GM19395 (cell line): ENCODE data around the gene FOXL3.
"Not testable (repeated sequence)": the region's sequence is repeated elsewhere in the genome, so short reads cannot be mapped to it uniquely, and the experiment has no call there.

ENCODE experiments used
- ATAC-seq: cut with Tn5 transposase; IDR thresholded peaks from one replicate; pipeline ENCODE4 v1.9.1; 2021; ENCODE audit warnings: mild to moderate bottlenecking, moderate library complexity; ENCODE audit not compliant: unreplicated experiment

The FOXL3 gene

DNA sequence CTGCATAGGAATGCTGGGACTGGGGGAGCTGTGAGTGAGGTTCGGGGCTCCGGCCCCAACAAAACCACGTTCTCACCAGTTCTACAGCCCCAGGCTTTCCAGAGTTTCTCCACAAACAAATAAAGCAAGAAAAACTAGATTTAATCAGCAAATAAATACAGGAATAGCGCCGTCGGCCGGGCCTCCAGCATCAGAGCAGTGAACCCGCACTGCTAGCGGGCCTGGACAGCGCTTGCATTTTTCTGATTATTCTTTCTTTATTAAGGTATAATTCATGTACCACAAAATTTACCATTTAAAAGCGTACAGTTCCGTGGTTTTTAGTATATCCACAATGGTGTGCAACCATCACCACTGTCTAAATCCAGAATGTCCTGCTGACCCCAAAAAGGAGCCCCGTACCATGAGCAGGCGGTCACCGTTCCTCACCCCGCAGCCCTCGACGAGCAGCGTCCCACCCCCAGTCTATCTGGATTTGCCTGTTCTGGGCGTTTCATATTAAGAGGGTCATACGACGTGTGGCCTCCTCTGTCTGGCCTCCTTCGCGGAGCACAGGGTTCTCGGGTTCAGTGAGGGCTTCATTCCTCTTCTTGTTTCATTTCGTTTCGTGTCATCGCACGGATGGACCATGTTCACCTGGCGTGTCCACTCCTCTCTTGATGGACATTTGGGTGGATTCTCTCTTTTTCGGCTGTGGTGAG lies 35.5 kb upstream of the FOXL3 start:
- no peak for ATAC-seq

DNA sequence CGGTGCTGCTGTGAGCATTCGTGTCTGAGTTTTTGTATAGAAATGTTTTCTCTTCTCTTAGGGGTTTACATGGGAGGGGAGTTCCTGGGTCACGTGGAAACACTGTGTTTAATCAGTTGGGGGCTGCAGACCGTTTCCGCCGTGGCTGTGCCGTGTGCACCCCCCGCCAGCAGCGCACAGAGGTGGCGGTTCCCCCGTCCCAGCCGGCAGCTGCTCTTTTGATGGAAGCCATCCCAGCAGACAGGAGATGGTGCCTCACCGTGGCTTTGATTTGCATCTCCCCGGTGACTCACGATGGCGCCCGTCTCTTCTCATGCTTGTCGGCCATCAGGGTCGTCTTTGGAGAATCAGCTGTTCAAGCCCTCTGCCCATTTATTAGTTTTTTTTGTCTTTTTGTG lies 34.9 kb upstream of the FOXL3 start:
- ATAC-seq: no peak

DNA sequence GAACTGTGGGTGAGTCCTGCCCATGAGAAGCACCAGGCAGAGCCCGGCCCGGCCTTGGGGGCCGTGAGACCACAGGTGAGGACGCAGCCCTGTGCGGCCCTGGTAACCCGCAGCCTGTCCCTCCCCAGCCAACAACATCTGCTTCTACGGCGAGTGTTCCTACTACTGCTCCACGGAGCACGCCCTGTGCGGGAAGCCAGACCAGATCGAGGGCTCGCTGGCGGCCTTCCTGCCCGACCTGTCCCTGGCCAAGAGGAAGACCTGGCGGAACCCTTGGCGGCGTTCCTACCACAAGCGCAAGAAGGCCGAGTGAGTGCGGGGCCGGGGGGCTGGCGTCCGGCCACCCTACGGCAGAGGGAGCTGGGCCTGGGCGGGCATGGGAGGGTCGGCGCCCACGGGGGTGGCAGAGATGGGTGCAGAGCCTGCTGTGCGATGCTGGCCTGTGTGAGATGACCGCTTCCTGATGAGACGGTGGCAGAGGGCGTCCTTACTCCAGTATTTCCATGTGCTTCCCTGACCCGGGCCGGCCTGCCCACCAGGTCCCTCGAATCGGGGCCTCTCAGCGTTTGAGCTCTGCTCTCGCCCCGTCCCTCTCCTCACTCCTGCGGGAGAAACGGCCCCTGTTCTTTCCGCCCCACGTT lies 34.1 kb upstream of the FOXL3 start:
- no peak for ATAC-seq

DNA sequence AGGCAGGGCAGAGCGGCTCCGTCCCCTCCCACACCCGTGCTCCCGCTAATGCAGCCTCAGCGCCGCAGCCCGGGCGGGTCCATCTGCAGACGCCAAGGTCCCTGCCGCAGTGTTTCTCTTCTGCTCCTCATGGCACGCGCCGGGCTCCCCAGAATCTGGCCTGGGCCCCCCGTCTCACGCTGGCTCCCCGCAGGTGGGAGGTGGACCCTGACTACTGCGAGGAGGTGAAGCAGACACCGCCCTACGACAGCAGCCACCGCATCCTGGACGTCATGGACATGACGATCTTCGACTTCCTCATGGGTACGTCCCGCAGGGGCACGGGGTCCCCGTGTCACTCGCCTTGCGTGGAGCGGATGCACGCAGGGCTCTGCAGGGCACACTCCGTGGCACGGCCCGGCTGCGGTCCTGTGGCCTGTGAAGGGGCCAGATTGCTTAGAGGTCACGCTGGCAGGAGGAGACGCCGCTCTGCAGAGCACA lies 33.5 kb upstream of the FOXL3 start:
- no peak for ATAC-seq

DNA sequence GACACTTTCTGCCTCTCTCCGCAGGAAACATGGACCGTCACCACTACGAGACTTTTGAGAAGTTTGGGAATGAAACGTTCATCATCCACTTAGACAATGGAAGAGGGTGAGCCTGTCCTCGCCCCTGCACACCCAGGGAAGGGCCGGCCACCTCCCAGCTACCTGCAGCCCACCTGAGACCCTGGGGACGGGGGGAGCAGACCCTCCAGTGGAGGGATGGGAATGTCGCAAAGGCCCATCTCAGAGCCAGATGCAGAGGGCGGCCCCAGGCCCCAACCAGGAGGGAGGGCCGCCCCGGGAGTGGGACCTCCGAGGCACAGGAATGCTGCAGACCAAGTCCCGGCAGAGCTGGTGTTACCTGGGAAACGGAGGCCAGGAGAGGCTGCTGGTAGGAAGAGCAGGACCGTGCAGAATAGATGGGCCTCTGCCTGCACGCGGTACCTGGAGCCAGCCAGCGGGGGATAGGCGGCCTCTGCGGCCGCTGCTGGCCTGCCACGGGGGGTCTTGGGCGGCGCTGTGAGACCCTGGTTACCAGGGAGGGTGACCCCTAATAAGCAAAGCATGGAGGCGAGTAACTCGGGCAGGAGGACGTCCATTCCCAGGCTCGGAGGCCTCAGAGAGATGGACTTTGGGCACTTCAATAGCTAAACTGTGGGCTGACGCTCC lies 32.9 kb upstream of the FOXL3 start:
- no peak for ATAC-seq

DNA sequence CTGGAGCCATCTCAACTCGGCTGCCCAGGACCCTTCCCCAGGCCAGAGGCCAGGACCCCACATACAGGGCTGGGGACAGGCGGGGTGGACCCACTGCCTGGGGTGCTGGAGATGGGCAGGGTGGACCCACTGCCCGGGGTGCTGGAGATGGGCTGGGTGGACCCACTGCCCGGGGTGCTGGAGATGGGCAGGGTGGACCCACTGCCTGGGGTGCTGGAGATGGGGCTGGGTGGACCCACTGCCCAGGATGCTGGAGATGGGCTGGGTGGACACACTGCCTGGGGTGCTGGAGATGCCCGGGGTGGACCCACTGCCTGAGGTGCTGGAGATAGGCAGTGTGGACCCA lies 32.4 kb upstream of the FOXL3 start:
- ATAC-seq: no peak

DNA sequence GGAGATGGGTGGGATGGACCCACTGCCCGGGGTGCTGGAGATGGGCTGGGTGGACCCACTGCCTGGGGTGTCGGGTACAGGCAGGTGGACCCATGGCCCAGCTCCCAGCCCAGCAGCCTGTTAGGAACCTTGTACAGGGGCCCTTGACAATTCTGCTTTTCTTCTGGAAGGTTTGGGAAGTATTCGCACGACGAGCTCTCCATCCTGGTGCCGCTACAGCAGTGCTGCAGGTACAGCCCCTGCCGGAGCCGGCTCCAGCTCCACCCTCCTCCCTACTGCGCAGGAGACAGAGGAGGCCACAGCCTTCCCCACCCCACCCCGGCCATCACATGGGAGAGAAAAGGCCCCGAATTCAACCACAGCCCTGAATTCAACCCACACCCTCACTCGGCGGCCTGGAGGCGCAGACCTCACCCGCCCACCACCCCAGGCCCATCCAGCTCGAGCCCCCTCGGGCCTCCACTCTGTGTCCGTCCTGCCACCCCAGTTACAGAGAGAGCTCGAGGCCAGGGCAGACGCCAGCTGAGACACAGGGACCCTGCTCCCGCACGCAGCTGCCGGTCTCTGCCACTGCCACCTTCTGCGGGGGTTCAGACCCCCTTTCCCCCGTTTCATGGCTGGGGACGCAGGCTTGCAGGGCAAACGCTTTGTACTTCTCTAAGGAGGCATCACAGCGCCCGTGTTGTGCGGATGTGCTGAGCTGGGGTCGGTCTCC lies 31.3 kb upstream of the FOXL3 start:
- no peak for ATAC-seq

DNA sequence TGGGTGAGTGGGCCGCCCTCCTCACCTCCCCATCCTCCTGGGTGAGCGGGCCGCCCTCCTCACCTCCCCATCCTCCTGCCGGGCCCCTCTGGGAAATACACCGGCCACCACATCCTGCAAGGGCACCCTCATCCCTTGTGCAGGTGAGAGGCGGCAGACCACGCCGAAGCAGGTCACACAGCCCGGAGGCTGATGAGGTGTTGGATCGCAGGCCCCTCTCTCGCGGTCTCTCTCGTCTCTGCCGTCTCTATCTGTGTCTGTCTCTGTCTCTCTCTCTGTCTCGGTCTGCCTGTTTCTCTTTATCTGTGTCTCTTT lies 30.8 kb upstream of the FOXL3 start:
- no peak for ATAC-seq

DNA sequence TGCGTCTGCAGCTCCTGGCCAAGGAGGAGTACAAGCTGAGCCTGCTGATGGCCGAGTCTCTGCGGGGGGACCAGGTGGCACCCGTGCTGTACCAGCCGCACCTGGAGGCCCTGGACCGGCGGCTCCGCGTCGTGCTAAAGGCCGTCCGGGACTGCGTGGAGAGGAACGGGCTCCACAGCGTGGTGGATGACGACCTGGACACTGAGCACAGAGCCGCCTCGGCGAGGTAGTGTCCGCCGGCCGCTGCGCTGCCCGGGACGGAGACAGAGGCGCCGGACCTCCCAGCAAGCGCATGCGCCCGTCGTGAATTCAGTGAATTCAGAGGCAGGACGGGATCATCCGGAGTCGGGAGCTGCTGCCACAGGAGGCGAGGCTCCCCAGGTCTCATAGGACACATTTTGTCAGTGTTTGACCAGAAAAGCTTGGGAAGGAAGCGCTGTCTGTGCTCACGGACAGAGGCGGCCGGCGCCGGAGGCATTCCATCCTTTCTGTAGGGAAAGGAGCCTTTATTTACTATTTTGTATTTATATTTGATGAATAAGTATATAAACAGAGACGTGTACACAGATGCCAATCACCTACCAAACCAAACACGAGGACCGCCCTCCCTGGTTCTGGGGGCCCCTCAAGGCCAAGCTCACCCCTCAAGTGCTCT lies 30.1 kb upstream of the FOXL3 start:
- no peak for ATAC-seq

DNA sequence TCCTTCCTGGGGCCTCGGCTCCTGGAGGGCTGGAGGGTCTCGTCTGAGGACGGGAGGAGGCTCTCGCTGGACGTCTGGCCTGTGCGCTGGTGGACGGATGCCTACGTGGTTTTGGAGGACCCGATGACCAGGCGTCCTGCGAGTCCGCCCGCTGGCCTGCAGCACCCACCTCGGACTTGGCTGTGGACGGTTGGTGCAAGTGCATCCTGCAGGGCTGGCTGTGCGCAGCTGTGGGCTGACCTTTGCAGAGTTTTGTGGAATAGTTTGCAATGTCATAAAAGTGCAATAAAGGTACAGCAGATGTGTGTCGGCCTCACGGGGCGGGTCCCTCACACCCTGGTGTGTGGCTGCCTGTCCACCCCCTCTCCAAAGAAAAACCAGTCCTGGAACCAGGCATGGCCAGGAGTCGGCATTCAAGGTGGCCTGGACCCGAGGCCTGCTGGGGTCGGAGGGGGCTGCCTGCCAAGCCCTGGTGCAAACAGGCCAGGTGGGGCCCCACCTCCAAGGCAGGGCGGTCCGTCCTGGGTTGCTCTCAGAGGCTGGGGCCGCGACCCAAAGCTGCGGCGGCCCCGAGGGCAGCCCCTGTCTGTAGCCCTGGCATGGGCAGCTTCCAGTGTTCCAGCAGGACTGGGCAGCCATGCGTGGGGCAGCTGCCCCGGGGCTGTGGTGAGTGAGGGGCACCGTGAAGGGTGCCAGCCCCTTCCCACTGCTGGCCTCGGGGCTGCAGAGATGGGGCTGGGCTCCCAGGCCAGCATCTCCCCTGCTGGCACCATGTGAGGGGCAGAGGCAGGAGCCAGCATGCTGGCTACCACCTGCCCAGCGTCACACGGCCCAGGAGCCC lies 29.3 kb upstream of the FOXL3 start:
- ATAC-seq: no peak

DNA sequence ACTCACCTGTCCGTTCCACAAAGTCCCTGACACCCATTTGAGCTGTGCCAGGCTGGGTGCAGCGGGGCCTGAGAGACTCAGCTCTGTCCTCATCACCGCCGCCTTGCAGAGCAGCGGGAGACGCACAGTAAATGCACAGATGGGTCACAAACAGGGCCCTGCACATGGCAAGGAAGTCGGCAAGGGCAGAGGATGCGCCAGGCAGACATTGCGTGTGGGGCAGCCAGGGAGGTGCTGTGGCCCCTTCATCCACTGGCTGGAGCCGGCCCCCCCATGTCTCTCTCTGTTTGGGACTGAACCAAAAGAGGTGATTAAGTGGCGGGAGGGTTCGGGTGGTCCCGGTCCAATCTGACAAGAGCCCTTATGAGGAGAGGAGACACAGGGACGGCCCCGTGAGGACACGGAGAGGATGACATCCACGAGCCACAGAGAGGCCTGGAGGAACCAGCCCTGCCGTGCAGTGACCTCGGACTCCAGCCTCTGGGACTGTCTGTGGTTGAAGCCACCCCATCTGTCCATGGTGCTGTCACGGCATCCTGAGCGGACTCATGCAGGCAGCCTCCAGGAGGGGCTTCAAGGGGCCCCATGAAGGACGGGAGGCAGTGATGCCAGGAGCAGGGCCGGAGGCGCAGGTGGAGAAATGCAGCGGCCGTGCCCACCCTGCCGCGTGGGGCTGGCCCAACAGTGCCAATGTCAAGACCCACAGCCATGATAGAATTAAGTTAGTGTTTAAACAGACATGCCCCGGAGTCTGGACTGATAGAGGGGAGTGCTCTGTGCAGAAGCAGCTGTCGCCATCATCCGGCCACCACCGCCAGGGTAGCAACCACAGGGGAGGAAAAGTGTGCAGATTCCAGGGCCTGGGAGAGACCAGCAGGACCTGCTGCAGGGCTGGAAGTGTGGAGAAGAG lies 28.4 kb upstream of the FOXL3 start:
- no peak for ATAC-seq

DNA sequence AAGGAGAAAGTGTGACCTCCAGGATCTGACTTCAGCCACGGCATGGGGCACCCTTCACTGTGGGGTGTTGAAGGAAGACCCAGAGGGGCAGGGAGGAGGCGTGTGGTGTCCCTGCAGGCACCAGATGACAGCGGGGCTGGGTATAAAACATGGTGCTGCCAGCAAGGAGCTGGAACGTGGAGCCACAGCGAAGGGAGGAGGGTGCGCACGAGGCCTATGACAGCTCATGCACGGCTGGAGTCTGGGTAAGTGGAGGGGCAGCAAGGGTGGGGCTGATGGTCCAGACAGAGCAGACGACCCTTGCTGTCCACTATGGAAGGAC lies 27.8 kb upstream of the FOXL3 start:
- ATAC-seq: no peak

DNA sequence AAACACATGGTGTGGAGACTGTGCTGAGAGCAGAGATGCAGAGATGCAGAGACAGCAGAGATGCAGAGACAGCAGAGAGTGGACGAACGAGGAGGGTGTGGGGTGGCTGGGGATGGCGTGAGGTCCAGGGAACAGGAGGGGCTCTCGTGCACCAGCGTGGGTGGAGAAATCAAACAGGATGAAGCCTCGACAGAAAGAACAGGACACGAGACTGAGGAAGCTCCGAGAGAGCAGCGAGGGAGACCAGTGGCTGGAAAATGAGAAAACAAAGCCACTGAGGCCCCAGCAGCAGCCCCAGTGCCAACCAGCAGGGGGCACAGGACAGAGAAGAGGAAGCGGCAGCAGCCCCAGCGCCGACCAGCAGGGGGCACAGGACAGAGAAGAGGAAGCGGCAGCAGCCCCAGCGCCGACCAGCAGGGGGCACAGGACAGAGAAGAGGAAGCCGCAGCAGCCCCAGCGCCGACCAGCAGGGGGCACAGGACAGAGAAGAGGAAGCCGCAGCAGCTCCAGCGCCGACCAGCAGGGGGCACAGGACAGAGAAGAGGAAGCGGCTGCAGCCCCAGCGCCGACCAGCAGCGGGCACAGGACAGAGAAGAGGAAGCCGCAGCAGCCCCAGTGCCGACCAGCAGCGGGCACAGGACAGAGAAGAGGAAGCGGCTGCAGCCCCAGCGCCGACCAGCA lies 27.2 kb upstream of the FOXL3 start:
- not testable (repeated sequence) for ATAC-seq

DNA sequence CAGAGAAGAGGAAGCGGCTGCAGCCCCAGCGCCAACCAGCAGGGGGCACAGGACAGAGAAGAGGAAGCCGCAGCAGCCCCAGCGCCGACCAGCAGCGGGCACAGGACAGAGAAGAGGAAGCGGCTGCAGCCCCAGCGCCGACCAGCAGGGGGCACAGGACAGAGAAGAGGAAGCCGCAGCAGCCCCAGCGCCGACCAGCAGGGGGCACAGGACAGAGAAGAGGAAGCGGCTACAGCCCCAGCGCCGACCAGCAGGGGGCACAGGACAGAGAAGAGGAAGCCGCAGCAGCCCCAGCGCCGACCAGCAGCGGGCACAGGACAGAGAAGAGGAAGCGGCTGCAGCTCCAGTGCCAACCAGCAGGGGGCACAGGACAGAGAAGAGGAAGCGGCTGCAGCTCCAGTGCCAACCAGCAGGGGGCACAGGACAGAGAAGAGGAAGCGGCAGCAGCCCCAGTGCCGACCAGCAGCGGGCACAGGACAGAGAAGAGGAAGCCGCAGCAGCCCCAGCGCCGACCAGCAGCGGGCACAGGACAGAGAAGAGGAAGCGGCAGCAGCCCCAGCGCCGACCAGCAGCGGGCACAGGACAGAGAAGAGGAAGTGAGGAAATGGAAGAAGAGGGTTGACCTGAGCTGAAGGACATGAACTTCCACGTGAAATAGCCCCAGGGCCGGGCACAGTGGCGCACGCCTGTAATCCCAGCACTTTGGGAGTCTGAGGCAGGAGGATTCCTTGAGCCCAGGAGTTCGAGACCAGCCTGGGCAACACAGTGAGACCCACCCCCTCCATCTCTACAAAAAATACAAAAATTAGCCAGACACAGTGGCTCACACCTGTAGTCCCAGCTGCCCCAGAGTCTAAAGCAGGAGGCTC lies 26.3 kb upstream of the FOXL3 start:
- ATAC-seq: not testable (repeated sequence)

DNA sequence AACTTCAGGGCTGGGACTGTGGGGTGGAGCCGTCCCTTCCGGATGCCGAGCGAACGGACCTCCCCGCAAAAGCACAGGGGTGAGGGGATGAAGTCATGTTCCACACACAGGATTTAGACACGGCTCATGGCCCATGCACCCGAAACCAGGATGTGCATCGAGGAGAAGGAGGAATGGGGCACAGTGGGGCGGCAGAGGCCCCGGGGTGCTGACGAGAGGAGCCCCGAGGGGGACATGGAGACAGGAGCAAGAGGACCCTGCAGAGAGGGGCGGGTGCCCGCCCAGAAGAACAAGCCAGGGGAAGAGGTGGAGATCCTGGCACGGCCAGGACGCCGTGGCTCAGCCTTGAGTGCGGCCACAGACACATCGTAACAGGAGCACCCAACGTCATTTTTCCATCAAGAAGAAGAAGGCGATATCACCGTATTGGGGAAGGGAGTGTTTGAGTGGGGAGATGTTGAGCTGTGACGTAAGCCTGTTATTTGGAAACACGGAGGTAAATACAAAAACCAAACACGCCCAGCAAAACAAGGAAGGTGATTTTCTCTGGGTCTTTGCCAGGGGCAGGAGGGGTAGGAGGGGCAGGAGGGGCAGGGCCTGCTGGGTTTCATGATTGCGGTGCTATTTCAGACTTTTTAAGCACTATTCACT lies 25.3 kb upstream of the FOXL3 start:
- ATAC-seq: no peak

DNA sequence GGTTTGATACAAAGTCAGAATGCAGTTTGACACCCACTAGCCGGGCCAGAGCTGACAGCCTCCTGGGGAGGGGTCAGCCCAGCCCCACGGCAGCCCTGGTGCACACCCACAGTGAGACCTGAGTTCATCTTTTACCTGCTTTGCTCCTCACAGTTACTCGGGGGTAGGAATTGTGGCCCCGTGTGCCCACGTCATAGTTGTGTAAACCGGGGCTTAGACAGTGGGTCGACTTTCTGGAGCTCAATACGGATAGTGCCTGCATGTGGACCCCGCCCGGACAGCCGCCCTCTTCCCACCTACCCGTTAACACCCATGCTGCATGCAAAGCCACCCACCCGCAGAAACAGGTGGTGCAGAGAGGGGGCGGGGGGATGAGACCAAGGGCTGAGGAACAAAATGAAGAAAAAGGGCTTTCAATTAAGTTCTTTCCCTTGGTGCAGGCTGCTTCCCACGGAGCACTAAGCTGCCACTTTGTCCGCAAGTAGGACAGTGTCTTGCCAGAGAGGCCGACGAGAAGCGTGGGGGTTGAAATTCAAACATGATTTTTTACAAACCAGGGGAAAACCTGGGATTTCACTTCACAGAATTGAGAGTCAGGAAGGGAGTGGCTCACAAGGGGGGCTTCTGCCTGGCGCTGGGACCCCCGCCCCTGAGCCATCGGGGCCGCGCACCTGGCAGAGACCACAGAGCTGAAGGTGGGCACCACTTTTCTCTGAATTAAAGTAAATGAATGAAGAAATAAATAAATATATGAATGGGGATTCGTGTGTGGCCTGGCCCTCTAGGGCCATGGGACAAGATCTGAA lies 24.6 kb upstream of the FOXL3 start:
- no peak for ATAC-seq
